ENCODE measurements around the gene GPC6. TPM values are rescaled to one million over a fixed set of nuclear protein-coding genes. Genes with fewer than 3 reads are reported as not detected.

GPC6 gene
- total RNA-seq, 2 experiments from 2014 or later: not detected

- ChIA-PET POLR2A (no interaction called here), CTCF (no interaction called here)
- Mint-ChIP-seq H3K36me3 (no peaks in the 10 kb centered on the region), H3K27ac (no peak overlapping the region), H3K4me1 (ENCODE audit: low read depth) (peaks cover 36% of the 10 kb centered on the region), H3K4me3 (no peak overlapping the region), H3K27me3 (no peaks in the 10 kb centered on the region), H3K9me3 (no peaks in the 10 kb centered on the region)
- DNase-seq: peak; percentile 11
- intact Hi-C loops (cut with micrococcal nuclease): loop anchor here (5.0 kb wide), 2 partner anchors 90 to 115 kb away; no protein-coding TSS in a partner anchor
Measured at GRCh38 chr13:94236872-94237271, 1010.3 kb downstream of the GPC6 start.

- no peak overlapping the region for H3K27ac Mint-ChIP-seq
Measured at GRCh38 chr13:94239135-94239534, 1012.5 kb downstream of the GPC6 start.

GRCh38 chr13:94242554-94242953, 1015.9 kb downstream of the GPC6 start:
- Mint-ChIP-seq H3K4me1 (ENCODE audit: low read depth) (peaks cover 21% of the 10 kb centered on the region), H3K36me3 (no peaks in the 10 kb centered on the region), H3K27me3 (peaks cover 2% of the 10 kb centered on the region), H3K4me3 (no peak overlapping the region), H3K27ac (no peak overlapping the region), H3K9me3 (peaks cover 10% of the 10 kb centered on the region)
- POLR2A ChIA-PET: no interaction called here
- CTCF ChIA-PET: no interaction called here
- DNase-seq: no peak
- intact Hi-C loops (cut with micrococcal nuclease): no loop called here

More at GRCh38 chr13:94239135-94239534, 1012.5 kb downstream of the GPC6 start:
- Mint-ChIP-seq H3K27me3 (no peaks in the 10 kb centered on the region), H3K4me3 (no peak overlapping the region), H3K36me3 (no peaks in the 10 kb centered on the region), H3K4me1 (ENCODE audit: low read depth) (peaks cover 36% of the 10 kb centered on the region), H3K9me3 (no peaks in the 10 kb centered on the region)
- ChIA-PET POLR2A (no interaction called here), CTCF (no interaction called here)
- intact Hi-C loops (cut with micrococcal nuclease): loop anchor here (1.0 to 5.0 kb wide), 3 partner anchors 88 to 180 kb away; no protein-coding TSS in a partner anchor
- no peak for DNase-seq

- Mint-ChIP-seq H3K9me3 (peaks cover 10% of the 10 kb centered on the region), H3K36me3 (no peaks in the 10 kb centered on the region), H3K27me3 (peaks cover 7% of the 10 kb centered on the region), H3K27ac (no peak overlapping the region), H3K4me3 (no peak overlapping the region), H3K4me1 (ENCODE audit: low read depth) (peaks cover 12% of the 10 kb centered on the region)
- CTCF ChIA-PET: no interaction called here
- DNase-seq: no peak
- POLR2A ChIA-PET: no interaction called here
- intact Hi-C loops (cut with micrococcal nuclease): no loop called here
Measured at GRCh38 chr13:94243551-94243950, 1016.9 kb downstream of the GPC6 start.

GRCh38 chr13:94246495-94246894, 1019.9 kb downstream of the GPC6 start:
- Mint-ChIP-seq H3K36me3 (no peaks in the 10 kb centered on the region), H3K4me3 (no peak overlapping the region), H3K27me3 (peaks cover 7% of the 10 kb centered on the region), H3K9me3 (peaks cover 10% of the 10 kb centered on the region), H3K27ac (no peak overlapping the region), H3K4me1 (ENCODE audit: low read depth) (peaks cover 4% of the 10 kb centered on the region)
- ChIA-PET POLR2A (no interaction called here), CTCF (no interaction called here)
- intact Hi-C loops (cut with micrococcal nuclease): no loop called here
- DNase-seq: no peak

GRCh38 chr13:94247890-94248289, 1021.3 kb downstream of the GPC6 start:
- ChIA-PET POLR2A (no interaction called here), CTCF (no interaction called here)
- H3K9me3 Mint-ChIP-seq: peaks cover 10% of the 10 kb centered on the region
- no peak overlapping the region for H3K4me3 Mint-ChIP-seq
- H3K27ac Mint-ChIP-seq: no peak overlapping the region
- H3K36me3 Mint-ChIP-seq: no peaks in the 10 kb centered on the region
- no peak for DNase-seq
- H3K27me3 Mint-ChIP-seq: peaks cover 7% of the 10 kb centered on the region
- H3K4me1 Mint-ChIP-seq (ENCODE audit: low read depth): peaks cover 4% of the 10 kb centered on the region
- intact Hi-C loops (cut with micrococcal nuclease): no loop called here

GRCh38 chr13:94248454-94249228, 1022.0 kb downstream of the GPC6 start:
- H3K4me3 Mint-ChIP-seq: no peak overlapping the region
- H3K9me3 Mint-ChIP-seq: peaks cover 10% of the 10 kb centered on the region
- POLR2A ChIA-PET: interaction anchor here (0.5 kb wide), 1 partner anchor 93 kb away, joined by 3 read pairs; no protein-coding TSS in a partner anchor
- CTCF ChIA-PET: no interaction called here
- no peak overlapping the region for H3K27ac Mint-ChIP-seq
- peaks cover 4% of the 10 kb centered on the region for H3K4me1 Mint-ChIP-seq (ENCODE audit: low read depth)
- intact Hi-C loops (cut with micrococcal nuclease): no loop called here
- H3K36me3 Mint-ChIP-seq: no peaks in the 10 kb centered on the region
- no peak for DNase-seq
- H3K27me3 Mint-ChIP-seq: peaks cover 7% of the 10 kb centered on the region

GRCh38 chr13:94249512-94249911, 1022.9 kb downstream of the GPC6 start:
- no peak for DNase-seq
- Mint-ChIP-seq H3K36me3 (no peaks in the 10 kb centered on the region), H3K4me3 (no peak overlapping the region), H3K27ac (no peak overlapping the region), H3K4me1 (ENCODE audit: low read depth) (peaks cover 4% of the 10 kb centered on the region), H3K9me3 (peaks cover 10% of the 10 kb centered on the region), H3K27me3 (peaks cover 7% of the 10 kb centered on the region)
- CTCF ChIA-PET: no interaction called here
- intact Hi-C loops (cut with micrococcal nuclease): no loop called here
- POLR2A ChIA-PET: no interaction called here

GRCh38 chr13:94251831-94252608, 1025.4 kb downstream of the GPC6 start:
- Mint-ChIP-seq H3K27me3 (peaks cover 6% of the 10 kb centered on the region), H3K4me3 (no peak overlapping the region), H3K4me1 (ENCODE audit: low read depth) (peaks cover 4% of the 10 kb centered on the region), H3K9me3 (peaks cover 2% of the 10 kb centered on the region), H3K27ac (no peak overlapping the region), H3K36me3 (no peaks in the 10 kb centered on the region)
- no peak for DNase-seq
- intact Hi-C loops (cut with micrococcal nuclease): no loop called here
- POLR2A ChIA-PET: no interaction called here
- CTCF ChIA-PET: no interaction called here

- DNase-seq: no peak
- no peaks in the 10 kb centered on the region for H3K36me3 Mint-ChIP-seq
- CTCF ChIA-PET: no interaction called here
Measured at GRCh38 chr13:94254737-94255136, 1028.1 kb downstream of the GPC6 start.

GRCh38 chr13:94256721-94257120, 1030.1 kb downstream of the GPC6 start:
- intact Hi-C loops (cut with micrococcal nuclease): no loop called here
- Mint-ChIP-seq H3K27me3 (peaks cover 2% of the 10 kb centered on the region), H3K4me3 (no peak overlapping the region), H3K4me1 (ENCODE audit: low read depth) (no peaks in the 10 kb centered on the region), H3K27ac (no peak overlapping the region), H3K36me3 (no peaks in the 10 kb centered on the region), H3K9me3 (no peaks in the 10 kb centered on the region)
- CTCF ChIA-PET: no interaction called here
- POLR2A ChIA-PET: no interaction called here
- DNase-seq: no peak

More at GRCh38 chr13:94254737-94255136, 1028.1 kb downstream of the GPC6 start:
- POLR2A ChIA-PET: no interaction called here
- Mint-ChIP-seq H3K4me1 (ENCODE audit: low read depth) (no peaks in the 10 kb centered on the region), H3K27ac (no peak overlapping the region), H3K4me3 (no peak overlapping the region), H3K9me3 (no peaks in the 10 kb centered on the region), H3K27me3 (no peaks in the 10 kb centered on the region)
- intact Hi-C loops (cut with micrococcal nuclease): no loop called here

- Mint-ChIP-seq H3K4me1 (ENCODE audit: low read depth) (no peaks in the 10 kb centered on the region), H3K27ac (no peak overlapping the region), H3K27me3 (peaks cover 2% of the 10 kb centered on the region), H3K36me3 (no peaks in the 10 kb centered on the region), H3K4me3 (no peak overlapping the region), H3K9me3 (no peaks in the 10 kb centered on the region)
- POLR2A ChIA-PET: no interaction called here
- CTCF ChIA-PET: no interaction called here
- DNase-seq: no peak
- intact Hi-C loops (cut with micrococcal nuclease): no loop called here
Measured at GRCh38 chr13:94259984-94260383, 1033.4 kb downstream of the GPC6 start.

- intact Hi-C loops (cut with micrococcal nuclease): no loop called here
Measured at GRCh38 chr13:94261163-94261562, 1034.6 kb downstream of the GPC6 start.

More at GRCh38 chr13:94261163-94261562, 1034.6 kb downstream of the GPC6 start:
- no peaks in the 10 kb centered on the region for H3K36me3 Mint-ChIP-seq
- H3K27ac Mint-ChIP-seq: no peak overlapping the region
- ChIA-PET CTCF (no interaction called here), POLR2A (no interaction called here)
- H3K4me3 Mint-ChIP-seq: no peak overlapping the region
- H3K27me3 Mint-ChIP-seq: peaks cover 2% of the 10 kb centered on the region
- no peaks in the 10 kb centered on the region for H3K9me3 Mint-ChIP-seq
- DNase-seq: no peak
- no peaks in the 10 kb centered on the region for H3K4me1 Mint-ChIP-seq (ENCODE audit: low read depth)
